Stimulated activated CD8-positive, alpha-beta memory T cell treated with anti-CD3 and anti-CD28 coated beads, Interleukin-12 subunit alpha, Interleukin-12 subunit beta, amount 100 ng/mL, for 24 hours (primary cell): Measurements from ENCODE around the gene PLAAT4.
"Not testable (repeated sequence)": the region's sequence is repeated elsewhere in the genome, so short reads cannot be mapped to it uniquely, and the experiment has no call there.

ENCODE experiments used
- DNase-seq: peaks from one replicate; pipeline ENCODE4 v3.0.0-alpha.2; 2020; ENCODE audit errors: extremely low read depth

The PLAAT4 gene

DNA sequence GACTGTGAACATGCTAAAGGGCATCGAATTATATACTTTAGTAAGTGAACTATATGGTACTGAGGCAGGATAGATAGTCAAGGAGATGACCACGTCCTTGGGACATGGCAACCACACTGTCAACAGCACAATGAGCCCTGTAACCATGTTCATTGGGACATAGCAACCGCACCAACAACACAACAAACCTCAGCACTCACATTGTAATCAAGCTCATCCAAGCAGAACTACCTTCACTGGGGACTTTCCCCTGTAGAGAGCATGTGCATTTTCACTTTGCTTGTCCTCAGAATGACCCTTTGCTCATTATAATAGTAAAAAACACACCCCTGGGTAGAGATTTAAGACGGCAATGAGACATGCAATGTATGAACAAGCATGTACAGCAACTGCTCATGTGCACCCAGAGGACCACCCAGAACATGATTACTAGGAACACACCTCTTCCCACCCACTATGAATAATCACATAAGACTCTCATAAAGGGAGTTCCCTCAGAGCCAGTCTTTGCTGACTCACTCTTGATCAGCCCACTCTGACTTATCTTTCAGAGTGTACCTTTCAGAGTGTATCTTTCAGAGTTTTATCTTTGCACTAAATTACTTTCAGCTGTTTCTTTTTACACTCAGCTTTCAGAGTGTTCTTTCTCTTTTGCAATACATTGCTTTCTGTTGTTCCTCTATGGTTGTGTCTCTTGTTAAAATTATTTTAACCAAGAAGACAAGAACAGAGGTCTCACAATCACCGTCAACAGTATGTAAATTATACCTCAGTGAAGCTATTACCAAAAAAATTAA lies 30.6 kb downstream of the PLAAT4 start:
- peak; percentile 31 for DNase-seq

DNA sequence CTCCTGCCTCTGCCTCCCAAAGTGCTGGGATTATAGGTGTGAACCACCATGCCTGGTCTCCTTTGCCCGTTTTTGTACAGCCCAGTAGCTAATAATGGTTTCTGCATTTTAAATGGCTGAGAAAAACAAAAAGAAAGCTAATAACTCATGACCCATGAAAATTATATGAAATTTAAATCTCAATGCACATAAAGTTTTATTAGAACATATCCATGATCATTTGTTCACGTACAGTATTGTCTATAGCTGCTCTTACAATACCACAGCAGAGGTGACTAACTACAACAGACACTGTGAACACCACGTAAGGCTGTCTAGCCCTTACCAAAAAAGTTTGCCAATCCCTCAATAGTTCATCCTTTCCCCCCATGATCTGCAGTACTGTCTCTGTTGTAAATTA lies 33.0 kb downstream of the PLAAT4 start:
- DNase-seq = no peak

DNA sequence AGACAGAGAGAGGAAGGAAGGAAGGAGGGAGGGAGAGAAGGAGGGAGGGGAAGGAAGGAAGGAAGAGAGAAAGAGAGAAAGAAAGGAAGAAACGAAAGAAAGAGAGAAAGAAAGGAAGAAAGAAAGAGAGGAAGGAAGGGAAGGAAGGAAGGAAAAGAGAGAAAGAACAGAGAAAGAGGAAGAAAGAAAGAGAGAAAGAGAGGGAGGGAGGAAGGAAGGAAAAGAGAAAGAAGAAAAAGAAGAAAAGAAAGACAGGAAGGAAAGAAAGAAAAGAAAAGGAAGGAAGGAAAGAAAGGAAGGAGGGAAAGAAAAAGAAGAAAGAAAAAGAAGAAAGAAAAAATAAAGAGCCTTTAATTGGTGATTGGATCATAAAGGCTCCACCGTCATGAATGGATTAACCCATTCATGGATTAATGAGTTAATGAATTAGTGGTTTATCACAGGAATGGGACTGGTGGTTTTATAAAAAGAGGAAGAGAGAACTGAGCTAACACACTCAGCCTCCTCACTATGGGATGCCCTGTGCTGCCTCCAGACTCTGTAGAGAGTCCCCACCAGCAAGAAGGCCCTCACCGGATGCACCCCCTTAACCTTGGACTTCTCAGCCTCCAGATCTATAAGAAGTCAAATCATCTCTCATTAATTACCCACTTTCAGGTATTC lies 35.5 kb downstream of the PLAAT4 start:
- no peak for DNase-seq

DNA sequence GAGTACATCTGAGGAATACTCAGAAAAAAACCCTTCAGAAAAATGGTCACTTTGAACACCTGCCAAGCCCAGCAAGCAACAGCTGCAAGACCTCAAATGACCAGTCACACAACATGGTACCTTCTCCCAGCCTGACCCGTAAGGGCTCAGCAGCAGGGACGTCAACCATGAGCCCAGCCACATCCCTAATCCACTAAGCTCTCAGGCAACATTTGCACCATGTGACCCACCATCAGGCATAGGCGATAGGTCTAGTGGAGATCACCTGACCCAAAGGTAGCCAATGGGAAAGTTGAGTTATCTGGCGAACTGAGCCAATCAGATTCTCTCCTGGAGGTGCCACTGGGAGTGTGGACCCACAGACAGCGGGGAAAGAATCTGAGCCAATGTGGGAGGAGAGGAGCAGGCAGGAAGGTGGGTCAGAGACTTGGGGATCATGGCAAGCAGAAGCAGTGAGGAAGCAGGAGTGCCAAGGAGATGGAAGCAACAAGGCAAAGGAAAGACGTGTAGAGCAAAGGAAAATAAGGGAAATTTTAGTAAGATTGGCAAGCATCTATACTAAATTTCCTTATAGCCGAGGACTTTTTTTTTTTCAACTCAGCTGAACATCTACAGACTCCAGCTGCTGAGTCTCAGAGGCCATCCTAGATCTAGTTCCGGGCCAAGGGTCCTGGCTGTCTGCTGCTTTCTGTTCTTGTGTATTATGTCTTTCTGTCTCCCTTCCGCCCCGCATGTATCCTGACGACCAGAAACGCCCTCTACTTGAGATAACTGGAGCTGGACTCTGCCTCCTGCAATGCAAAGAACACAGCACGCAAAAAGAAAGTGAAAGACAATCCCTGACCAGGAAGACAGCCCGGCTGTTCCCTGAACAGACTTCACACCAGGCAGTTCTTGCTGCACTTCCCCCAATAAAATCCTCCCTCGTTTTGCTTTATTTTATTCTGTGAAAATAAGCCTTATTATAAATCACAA lies 37.6 kb downstream of the PLAAT4 start:
- DNase-seq = no peak

DNA sequence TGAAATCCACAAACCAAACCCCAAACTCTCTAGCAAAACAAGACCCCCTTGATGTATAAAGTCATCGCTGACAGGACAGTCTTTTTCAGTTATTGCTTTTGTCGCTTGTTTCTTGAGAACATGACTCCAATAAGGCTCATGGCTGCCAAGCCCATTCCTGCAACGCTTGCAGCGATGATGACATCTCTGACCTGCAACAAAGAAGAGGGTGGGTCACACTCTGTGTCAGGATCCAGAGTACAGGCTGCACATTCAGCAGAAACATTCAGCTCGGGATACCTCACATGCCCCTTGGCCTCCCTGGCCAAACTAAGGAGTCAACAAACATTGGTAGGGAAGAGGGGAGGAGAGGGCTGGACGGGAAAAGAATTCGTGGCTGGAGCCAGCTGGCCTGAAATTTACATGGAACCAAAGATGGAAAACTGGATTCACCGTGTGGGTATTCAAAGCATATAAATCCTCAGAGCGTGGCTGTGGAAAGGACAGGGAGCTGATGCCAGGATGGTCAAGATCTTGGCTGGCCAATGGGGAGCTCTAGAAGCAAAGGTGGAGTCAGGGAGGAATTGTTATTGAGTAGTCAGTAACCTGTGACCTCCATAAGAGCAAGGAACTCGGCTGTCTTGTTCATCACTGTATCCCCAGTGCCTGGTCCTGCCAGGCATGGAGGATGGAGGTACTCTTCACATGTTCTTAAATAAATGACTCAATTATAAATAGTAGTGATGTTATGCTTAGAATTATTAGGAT lies 38.4 kb downstream of the PLAAT4 start:
- DNase-seq = no peak

DNA sequence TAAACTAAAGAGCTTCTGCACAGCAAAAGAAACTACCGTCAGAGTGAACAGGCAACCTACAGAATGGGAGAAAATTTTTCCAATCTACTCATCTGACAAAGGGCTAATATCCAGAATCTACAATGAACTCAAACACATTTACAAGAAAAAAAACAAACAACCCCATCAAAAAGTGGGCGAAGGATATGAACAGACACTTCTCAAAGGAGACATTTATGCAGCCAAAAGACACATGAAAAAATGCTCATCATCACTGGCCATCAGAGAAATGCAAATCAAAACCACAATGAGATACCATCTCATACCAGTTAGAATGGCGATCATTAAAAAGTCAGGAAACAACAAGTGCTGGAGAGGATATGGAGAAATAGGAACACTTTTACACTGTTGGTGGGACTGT lies 42.3 kb downstream of the PLAAT4 start:
- not testable (repeated sequence) for DNase-seq

DNA sequence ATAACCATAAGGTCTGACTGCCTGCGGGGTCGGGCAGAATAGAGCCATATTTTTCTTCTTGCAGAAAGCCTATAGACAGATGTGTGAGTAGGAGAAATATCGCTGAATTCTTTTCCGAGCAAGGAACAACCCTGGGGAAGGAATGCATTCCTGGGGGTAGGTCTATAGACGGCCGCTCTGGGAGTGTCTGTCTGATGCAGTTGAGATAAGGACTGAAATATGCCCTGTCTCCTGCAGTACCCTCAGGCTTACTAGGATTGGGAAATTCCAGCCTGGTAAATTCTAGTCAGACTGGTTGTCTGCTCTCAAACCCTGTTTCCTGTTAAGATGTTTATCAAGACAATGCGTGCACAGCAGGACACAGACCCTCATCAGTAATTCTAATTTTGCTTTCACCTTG lies 44.6 kb downstream of the PLAAT4 start:
- DNase-seq = not testable (repeated sequence)

DNA sequence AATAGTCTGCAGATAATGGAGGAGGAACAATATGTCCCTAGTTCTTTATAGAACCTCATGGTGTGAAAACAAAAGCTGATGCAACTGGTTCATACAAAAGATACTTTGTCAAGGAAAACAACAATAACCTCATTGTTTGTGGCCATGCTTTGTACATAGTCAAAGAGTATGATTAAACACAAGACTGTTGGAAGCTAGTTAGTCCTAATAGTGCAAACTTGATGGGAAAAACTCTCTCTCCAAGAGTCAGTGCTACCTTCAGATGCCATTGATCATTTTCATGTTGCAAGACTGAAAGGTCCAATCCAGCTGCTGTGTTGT lies 46.7 kb downstream of the PLAAT4 start:
- DNase-seq = no peak

DNA sequence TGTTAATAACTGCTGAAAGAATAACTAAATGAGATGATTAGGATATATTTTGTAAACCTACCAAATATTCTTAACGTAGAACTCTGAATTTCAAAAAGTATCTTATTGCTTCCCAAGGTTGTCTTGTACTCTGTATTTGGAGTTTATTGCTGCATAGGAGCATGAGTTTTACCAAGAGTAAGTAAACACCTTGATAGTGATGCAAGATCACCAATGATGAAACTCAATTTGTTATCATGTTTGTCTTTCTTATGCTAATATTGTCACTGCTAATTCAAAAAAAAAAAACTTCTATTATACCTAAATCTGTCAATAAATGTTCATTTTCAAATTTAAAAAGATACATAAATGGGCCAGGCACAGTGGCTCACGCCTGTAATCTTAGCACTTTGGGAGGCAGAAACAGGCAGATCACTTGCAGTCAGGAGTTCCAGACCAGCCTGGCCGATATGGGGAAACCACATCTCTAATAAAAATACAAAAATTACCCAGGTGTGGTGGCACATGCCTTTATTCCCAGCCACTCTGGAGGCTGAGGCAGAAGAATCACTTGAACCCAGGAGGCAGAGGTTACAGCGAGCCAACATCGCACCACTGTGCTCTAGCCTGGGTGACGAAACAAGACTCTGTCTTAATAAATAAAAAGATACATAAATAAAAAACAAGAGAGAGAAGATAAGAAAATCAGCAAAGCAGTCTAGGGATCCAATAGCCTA lies 50.0 kb downstream of the PLAAT4 start:
- DNase-seq = no peak

DNA sequence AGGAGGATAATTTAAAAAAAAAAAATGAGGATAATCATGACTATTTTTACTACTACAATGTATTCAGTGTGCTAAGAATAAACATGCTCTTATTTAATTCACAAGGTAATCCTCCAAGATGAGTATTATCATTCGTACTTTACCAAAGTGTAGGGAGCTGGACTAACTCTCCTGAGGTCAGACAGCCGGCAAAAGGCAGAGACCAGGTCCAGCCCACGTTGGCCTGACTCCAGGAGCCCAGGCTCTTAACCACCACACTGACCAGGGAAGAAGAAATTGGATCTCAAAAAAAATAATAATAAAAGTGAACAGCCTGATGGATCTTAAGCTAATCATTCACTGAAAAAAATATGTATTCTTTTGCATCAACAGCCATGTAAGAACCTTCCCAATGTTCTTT lies 52.4 kb downstream of the PLAAT4 start:
- DNase-seq = no peak

DNA sequence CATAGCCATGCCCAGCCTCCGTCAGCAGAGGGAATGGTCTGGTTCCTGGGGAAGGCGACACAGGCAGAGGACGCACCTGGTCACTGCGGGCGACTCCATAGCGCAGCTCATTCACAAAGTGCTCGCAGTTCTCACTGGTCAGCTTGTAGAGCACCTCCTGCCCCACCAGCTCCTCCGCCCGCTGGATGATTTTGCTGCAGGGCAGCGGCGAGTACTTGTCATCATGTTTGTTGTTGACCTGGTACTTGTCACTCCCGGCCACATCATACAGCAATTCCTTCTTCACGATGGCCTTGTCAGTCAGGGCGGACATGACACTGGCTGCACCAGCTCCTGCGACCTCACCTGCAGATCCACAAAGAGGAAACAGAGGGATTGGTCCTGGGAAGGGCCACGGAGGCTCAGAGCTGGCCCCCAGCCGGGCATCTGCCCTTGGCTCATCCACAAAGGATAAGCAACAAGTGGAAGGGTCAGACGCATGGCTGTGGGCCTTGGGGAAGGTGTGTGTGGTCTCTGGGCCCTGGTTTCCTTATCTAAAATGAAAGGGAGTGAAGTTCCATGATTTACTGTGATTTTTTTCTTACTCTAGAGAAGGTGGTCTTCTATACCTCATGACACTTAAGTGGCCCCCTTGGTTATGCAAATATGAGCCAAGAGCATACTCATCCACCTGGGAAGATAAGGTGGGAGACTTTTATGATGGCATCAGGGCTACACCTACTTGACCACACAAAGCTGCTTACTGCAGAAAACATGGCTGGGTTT lies 53.6 kb downstream of the PLAAT4 start:
- no peak for DNase-seq

DNA sequence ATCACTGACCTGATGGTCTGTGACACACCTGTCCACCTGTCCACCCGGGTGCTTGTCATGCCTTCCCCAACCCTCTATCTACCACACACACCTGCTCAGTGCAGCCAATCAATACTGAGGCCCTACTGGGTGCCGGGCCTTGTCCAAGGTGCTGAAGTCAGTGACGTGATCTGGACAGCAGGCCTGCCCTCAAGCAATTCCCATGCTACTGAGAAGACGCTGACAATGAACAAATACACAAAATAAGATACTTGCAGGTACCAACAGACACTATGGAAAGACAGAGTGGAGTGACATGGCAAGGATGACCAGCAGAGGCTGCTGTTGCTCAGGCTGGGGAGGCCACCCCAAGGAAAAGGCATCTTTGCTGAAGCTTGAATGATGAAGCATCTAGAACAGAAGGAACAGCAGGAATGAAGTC lies 56.4 kb downstream of the PLAAT4 start:
- no peak for DNase-seq

DNA sequence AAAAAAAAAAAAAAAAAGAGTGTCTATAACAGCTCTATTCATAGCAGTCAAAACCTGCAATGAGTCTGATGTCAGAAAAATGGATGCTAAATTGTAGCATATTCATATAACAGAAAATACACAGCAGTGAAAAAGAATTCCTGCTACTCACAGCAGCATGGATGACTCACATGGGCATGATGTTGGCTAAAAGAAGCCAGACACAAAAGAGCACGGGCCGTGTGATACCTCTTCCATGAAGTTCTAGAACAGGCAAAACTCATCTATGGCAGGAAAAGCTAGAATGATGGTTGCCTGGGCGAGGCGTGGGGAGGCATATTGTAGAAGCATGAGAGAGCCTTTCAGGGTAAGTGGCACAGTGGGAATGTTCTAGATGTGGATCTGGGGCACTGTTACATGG lies 58.7 kb downstream of the PLAAT4 start:
- no peak for DNase-seq
